Measurements from ENCODE around the gene GET3.
"Not testable (repeated sequence)": the region's sequence is repeated elsewhere in the genome, so short reads cannot be mapped to it uniquely, and the experiment has no call there.

GET3 gene

DNA sequence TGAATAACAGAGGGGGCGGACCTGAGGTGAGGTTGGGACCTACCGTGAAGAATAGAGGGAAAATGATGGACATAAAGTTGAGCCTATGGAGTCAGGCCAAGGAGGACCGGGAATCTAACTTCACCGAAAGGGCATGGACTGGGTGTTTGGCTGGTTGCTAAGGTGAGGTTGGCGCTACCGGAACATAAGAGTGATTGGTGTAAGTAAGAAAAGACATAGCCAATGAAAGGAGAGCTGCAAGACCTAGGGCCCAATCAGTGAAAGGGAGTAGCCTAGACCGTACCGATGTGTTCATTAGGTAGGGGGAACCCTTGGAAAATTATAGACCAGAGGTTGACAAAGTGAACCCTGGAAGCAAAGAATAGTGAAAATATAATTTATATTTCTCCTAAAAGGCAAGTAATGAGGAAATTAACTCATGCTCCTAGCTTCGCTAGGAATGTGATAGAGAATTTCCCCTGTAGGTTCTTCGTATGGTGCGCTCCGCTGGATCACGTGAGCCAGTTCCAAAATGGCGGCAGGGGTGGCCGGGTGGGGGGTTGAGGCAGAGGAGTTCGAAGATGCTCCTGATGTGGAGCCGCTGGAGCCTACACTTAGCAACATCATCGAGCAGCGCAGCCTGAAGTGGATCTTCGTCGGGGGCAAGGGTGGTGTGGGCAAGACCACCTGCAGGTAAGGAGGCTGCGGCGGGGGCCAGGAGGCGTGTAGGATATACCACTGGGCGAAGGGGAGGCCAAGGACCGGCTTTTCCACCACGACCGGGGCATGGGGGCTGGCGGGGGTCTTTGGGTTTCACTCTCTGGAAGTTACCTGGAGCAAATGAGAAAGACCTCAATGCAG is at the start of gene GET3:
Gene GET3 (plus strand): TSS at position 503 of the 840 bp plus-strand sequence. CDS start 9 bp downstream, at position 512.
- peak; percentile 55 to 66 (median 59) for DNase-seq (ENCODE audit: low read depth in 4 of 4, low spot score in 1 of 4)

- no peak for DNase-seq (ENCODE audit: low read depth in 4 of 4, low spot score in 1 of 4)
These were observed 48.3 kb upstream of the GET3 start for GRCh38 chr19:12689012-12689411.

- DNase-seq (ENCODE audit: low read depth in 4 of 4, low spot score in 1 of 4), result no peak
These were observed 47.6 kb upstream of the GET3 start for GRCh38 chr19:12689581-12690216.

GRCh38 chr19:12692960-12693359 is 44.3 kb upstream of the GET3 start:
- no peak for DNase-seq (ENCODE audit: low read depth in 4 of 4, low spot score in 1 of 4)

- no peak for DNase-seq (ENCODE audit: low read depth in 4 of 4, low spot score in 1 of 4)
These were observed 42.7 kb upstream of the GET3 start for GRCh38 chr19:12694641-12695040.

GRCh38 chr19:12695096-12695495 is 42.2 kb upstream of the GET3 start:
- no peak for DNase-seq (ENCODE audit: low read depth in 4 of 4, low spot score in 1 of 4)

DNA sequence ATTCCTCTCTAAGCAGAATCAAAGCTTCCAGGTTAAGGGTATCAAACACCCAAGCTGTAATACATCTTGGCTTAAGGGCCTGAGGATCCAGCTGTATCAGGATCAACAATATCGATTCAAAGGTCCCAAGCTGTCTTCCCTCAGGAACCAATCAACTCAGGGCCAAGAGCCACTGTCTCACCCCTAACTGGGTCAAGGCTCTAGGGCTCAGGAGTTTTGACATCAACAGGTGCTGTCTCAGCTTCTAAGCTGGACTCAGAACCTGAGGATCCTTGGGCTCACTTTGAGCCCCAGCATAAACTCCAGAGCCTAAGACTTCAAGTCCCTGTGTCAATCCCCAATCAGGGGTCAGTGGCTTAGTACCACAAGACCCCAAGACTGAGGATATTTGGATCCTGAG is 41.8 kb upstream of the GET3 start:
- DNase-seq (ENCODE audit: low read depth in 4 of 4, low spot score in 1 of 4), result no peak

- DNase-seq (ENCODE audit: low read depth in 4 of 4, low spot score in 1 of 4), result no peak
These were observed 41.3 kb upstream of the GET3 start for GRCh38 chr19:12695997-12696365.

DNA sequence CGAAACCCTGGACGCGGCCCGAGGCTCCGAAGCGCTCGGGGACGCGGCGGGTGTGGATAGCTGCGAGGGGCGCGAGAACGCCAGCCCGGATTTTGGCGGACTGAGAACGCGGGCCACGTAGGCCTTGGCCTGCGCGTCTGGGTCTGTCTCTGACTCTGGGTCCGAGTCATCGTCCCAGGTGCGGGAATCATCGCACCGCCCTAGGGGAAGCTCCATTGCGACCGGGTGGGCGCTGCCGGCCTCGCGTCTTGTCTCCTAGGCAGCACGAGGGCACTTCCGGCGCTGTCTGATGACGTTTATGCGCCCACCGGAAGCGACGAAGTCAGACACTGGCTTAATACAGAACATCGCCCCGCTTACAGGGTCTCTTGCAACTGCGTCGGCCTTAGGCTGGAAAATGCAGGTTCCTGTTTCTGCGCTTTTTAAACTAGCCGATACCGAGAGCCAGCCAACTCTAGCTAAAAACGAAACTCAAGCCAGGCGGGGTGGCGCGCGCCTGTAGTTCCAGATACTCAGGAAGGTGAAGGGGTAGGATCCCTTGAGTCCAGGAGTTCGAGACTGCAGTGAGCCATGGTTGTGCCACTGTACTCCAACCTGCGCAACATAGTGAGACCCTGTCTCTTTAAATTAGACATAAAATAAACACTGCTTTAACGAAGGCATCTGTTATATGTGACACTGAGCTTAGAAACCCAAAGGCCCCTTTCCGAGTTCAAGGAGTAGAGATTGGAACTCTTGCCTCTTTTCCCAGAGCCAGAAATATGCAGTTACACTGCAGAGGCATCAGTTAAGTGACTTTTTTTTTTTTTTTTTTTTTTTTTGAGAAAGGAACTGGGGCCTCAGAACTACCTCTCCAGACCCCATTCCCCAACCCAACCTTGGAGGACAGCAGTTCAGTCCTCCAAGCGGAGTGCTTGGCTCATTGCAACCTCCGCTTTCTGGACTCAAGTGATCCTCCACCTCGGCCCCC is 40.6 kb upstream of the GET3 start, which contains the start of gene FBXW9:
Gene FBXW9 (minus strand): TSS at position 266 of the 970 bp plus-strand sequence. CDS start 50 bp downstream, at position 216.
- DNase-seq (ENCODE audit: low read depth in 4 of 4, low spot score in 1 of 4), result peak; percentile 94 to 98 (median 97)

- DNase-seq (ENCODE audit: low read depth in 4 of 4, low spot score in 1 of 4), result not testable (repeated sequence)
These were observed 39.9 kb upstream of the GET3 start for GRCh38 chr19:12697425-12697824.

- DNase-seq (ENCODE audit: low read depth in 4 of 4, low spot score in 1 of 4), result no peak
These were observed 39.2 kb upstream of the GET3 start for GRCh38 chr19:12698138-12698537.

GRCh38 chr19:12701596-12702282 is 35.6 kb upstream of the GET3 start:
- DNase-seq (ENCODE audit: low read depth in 4 of 4, low spot score in 1 of 4), result no peak

DNA sequence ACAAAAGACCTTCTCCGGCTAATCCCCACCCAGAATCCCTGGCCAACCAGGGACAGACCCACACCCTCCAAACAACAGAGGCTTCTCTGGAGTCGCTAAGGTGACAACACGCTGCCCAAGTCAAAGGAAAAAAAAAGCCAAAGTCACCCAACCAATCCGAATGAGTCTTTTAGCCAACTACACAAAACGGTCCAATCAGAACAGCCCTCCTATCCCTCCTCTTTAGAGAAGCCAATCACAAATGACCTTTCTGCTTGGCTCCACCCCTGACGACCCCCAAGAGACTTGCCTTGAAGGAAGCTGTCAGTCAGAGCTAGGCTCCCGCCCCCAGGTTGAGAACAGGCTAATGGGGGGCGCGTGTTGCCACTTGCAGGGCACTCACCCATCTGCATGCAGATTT is 34.3 kb upstream of the GET3 start:
- no peak for DNase-seq (ENCODE audit: low read depth in 4 of 4, low spot score in 1 of 4)

DNA sequence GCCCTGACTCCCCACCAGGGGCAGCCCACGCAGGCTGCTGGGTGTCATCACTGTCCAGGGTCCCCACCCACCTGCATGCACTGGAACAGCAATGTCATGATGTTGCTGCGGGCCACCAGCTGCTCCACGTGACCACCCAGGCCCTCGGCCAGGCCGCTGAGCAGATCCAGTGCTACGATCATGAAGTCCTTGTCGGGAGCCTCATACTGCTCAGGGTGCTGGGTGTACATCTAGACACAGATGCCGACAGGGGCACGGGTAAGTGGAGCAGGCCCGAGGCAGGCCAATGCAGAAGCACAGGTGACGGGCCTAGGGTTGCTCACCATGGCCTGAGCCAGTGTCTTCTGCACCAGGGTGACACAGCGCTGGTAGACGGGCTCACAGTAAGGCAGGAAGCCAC is 32.1 kb upstream of the GET3 start:
- no peak for DNase-seq (ENCODE audit: low read depth in 4 of 4, low spot score in 1 of 4)

DNA sequence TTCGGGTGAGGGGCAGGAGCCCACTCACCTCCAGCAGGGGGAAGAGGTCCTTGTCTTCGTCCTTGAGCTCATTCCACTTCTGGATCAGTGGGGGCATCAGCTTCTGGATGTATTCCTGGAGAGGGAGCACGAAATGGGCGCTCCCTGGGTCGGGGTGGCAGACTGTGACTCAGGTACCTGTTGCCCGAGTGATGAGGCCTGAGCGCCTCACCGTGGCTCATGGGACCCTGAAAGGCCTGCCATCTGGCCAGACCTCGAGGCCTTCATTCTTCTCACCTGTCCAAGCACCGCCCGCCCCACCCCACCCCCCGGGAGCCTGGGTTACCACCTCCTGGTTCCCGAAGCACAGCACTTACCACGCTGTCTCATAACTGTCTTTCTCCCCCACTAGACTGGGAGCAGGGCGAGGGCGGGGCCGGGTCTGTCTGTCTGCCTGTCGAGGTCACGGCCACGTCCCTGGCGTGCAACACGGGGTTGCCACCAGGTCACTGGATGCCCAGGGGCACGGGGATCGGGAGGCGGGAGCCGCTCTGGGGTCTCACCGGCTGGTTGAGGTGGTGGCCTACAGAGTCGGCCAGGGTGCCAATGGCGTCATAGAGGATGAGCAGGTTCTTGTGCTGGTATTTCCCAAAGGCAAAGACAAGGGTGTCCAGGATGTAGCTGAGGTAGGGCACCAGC is 31.5 kb upstream of the GET3 start:
- DNase-seq (ENCODE audit: low read depth in 4 of 4, low spot score in 1 of 4), result no peak

DNA sequence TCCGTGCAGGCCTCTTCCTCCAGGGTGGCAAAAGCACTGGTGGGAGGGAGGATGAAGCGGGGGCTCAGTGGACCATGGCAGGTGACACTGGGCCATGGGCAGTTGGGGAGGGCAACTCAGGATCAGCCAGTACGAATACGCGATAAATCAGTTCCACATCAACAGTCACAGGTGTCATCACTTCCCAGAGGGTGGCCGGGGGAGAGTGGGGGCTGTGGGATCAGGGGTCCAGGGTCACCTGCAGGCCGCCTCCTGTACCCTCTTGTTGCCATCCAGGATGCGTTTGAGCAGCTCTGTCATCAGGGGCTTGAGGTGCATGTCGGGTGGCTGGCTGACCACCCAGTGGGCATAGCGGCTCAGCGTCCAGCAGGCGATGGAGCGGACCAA is 31.0 kb upstream of the GET3 start:
- no peak for DNase-seq (ENCODE audit: low read depth in 4 of 4, low spot score in 1 of 4)

GRCh38 chr19:12708641-12709040 is 28.7 kb upstream of the GET3 start:
- no peak for DNase-seq (ENCODE audit: low read depth in 4 of 4, low spot score in 1 of 4)

DNA sequence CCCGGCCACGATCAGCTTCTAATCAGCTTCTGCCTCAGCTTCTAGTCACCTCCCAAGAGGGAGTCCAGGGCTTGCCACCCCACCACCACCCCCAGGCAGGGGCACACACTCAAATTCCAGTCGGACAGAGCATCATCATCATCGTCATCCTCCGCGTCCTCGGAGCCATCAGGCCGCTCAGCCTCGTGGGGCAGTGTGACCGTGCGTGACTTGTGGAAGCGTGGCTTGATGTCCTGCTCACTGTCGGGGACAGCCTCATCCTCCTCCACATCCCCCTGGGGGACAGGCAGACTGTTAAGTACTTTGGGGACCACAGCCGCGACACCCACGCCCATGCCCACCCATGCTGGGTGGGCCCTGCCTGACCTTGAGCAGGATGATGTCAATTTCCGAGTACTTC is 26.1 kb upstream of the GET3 start:
- DNase-seq (ENCODE audit: low read depth in 4 of 4, low spot score in 1 of 4), result no peak

DNA sequence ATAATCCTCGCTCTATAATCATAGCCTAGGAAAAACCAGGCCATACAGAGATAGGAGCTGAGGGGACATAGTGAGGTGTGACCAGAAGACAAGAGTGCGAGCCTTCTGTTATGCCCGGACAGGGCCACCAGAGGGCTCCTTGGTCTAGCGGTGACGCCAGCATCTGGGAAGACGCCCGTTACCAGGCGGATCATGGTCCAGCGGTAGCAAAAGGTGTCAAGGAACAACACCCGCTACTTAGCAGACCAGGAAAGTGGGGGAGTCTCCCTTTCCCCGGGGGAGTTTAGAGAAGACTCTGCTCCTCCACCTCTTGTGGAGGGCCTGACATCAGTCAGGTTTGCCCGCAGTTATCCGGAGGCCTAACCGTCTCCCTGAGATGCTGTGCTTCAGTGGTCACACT is 25.2 kb upstream of the GET3 start:
- not testable (repeated sequence) for DNase-seq (ENCODE audit: low read depth in 4 of 4, low spot score in 1 of 4)

DNA sequence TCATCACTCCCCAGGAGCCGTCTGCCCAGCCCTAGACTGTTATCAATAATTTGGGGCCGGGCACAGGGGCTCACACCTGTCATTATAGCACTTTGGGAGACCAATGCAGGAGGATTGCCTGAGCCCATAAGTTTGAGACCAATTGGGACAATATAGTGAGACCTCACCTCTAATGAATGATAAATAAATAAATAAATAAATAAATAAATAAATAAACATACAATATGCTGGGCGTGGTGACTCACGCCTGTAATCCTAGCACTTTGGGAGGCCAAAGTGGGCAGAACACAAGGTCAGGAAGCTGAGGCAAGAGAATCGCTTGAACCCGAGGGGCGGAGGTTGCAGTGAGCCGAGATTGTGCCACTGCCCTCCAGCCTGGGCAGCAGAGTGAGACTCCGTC is 24.0 kb upstream of the GET3 start:
- DNase-seq (ENCODE audit: low read depth in 4 of 4, low spot score in 1 of 4), result not testable (repeated sequence)
